ENCODE results near the gene OR2F1. TPM values are rescaled to one million over a fixed set of nuclear protein-coding genes. Genes with fewer than 3 reads are reported as not detected.

OR2F1 gene
- total and polyA plus RNA-seq, 2 experiments from 2014 or later = not detected

DNA sequence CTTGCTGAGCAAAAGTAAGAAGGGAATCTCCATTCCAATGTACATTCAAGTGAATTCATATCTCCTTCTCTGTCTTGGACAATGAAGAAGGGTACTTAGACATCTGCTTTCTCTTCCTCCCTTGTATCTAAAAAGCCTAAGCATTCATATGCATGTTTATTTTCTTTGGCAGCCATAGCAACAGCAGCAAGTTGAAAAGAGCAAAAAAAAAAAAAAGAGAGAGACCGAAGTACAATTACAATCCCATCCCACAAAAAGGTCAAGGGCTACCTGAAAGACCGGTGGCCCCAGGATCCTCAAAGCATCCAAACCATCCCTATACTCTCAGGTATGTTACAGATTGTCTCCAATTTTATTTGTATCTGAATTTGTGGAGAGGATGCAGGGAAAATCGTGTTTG lies 4.1 kb downstream of the OR2F1 start:
- Histone ChIP-seq H3K4me2 (no peak overlapping the region), H3K9me3 (ENCODE audit: low read depth) (no peaks in the 10 kb centered on the region), H3K27me3 (no peaks in the 10 kb centered on the region), H3K4me3 (no peak overlapping the region), H3K27ac (no peak overlapping the region), H2AFZ (no peak overlapping the region), H3K4me1 (ENCODE audit: insufficient read depth) (no peaks in the 10 kb centered on the region), H3K36me3 (replicated peaks; ENCODE audit: insufficient read depth, low read depth) (no peaks in the 10 kb centered on the region), H4K20me1 (ENCODE audit: insufficient read depth, poor library complexity, severe bottlenecking) (no peaks in the 10 kb centered on the region), H3K79me2 (no peaks in the 10 kb centered on the region), H3K9me2 (replicated peaks; ENCODE audit: insufficient read depth) (no peaks in the 10 kb centered on the region)
- WGBS (ENCODE audit: low lambda C conversion rate, missing lambda C conversion rate) = 65% methylated on average over 3 of the region's 3 CpGs
- DNase-seq (ENCODE audit: low spot score) = no peak
- TF ChIP-seq EZH2 (IDR thresholded peaks at IDR 0.05; ENCODE audit: borderline replicate concordance) = no peak
- TF ChIP-seq, protein P1, sequence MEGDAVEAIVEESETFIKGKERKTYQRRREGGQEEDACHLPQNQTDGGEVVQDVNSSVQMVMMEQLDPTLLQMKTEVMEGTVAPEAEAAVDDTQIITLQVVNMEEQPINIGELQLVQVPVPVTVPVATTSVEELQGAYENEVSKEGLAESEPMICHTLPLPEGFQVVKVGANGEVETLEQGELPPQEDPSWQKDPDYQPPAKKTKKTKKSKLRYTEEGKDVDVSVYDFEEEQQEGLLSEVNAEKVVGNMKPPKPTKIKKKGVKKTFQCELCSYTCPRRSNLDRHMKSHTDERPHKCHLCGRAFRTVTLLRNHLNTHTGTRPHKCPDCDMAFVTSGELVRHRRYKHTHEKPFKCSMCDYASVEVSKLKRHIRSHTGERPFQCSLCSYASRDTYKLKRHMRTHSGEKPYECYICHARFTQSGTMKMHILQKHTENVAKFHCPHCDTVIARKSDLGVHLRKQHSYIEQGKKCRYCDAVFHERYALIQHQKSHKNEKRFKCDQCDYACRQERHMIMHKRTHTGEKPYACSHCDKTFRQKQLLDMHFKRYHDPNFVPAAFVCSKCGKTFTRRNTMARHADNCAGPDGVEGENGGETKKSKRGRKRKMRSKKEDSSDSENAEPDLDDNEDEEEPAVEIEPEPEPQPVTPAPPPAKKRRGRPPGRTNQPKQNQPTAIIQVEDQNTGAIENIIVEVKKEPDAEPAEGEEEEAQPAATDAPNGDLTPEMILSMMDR (IDR thresholded peaks at IDR 0.05; ENCODE audit: poor library complexity) = no peak
- TF ChIP-seq EZH2phosphoT487 (IDR thresholded peaks at IDR 0.05; ENCODE audit: low read depth, severe bottlenecking, unreplicated experiment) = no peak

DNA sequence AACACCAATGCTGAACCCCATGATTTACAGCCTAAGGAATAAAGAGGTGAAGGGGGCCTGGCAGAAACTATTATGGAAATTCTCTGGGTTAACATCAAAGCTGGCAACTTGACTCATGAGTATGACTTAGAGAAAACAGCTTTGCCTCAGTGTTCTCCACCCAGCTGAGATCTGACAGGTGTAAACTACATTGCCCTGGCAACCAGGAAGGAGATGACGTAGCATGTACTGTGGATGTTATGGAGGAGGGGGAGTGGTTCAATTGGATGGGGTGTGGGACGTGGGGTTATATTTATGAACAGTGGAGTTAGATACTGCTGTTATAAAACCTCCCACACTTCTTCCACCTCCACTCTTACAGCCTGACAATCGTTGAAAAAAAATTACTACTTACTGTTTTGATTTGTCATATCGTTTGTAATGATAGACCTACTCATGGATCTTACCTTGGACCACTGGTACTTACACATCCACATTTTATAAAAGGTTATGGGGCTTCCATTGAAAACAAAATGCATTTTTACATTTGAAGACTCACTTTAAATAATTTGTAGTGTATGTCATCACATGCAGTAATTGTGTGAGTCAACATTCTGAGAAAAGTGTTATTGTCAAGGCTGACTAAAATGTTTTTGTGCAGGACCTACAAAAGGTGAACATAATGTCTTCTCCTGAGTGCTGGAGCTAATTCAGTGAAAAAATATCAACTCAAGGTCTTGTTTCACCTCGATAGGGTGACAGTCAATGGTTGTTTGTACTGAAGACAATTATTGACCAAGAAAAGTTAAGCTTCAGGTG lies 6.4 kb downstream of the OR2F1 start:
- Histone ChIP-seq H3K27ac (no peak overlapping the region), H4K20me1 (ENCODE audit: insufficient read depth, poor library complexity, severe bottlenecking) (no peaks in the 10 kb centered on the region), H3K4me3 (no peak overlapping the region), H3K4me1 (ENCODE audit: insufficient read depth) (peaks cover 5% of the 10 kb centered on the region), H3K27me3 (no peaks in the 10 kb centered on the region), H3K9me3 (ENCODE audit: low read depth) (no peaks in the 10 kb centered on the region), H3K36me3 (replicated peaks; ENCODE audit: insufficient read depth, low read depth) (no peaks in the 10 kb centered on the region), H3K79me2 (no peaks in the 10 kb centered on the region), H2AFZ (no peak overlapping the region), H3K4me2 (no peak overlapping the region), H3K9me2 (replicated peaks; ENCODE audit: insufficient read depth) (no peaks in the 10 kb centered on the region)
- 77% methylated on average over 5 of the region's 5 CpGs for WGBS (ENCODE audit: low lambda C conversion rate, missing lambda C conversion rate)
- TF ChIP-seq, protein P1 (IDR thresholded peaks at IDR 0.05; ENCODE audit: poor library complexity) = no peak
- no peak for TF ChIP-seq EZH2 (IDR thresholded peaks at IDR 0.05; ENCODE audit: borderline replicate concordance)
- TF ChIP-seq EZH2phosphoT487 (IDR thresholded peaks at IDR 0.05; ENCODE audit: low read depth, severe bottlenecking, unreplicated experiment) = no peak
- no peak for DNase-seq (ENCODE audit: low spot score)

DNA sequence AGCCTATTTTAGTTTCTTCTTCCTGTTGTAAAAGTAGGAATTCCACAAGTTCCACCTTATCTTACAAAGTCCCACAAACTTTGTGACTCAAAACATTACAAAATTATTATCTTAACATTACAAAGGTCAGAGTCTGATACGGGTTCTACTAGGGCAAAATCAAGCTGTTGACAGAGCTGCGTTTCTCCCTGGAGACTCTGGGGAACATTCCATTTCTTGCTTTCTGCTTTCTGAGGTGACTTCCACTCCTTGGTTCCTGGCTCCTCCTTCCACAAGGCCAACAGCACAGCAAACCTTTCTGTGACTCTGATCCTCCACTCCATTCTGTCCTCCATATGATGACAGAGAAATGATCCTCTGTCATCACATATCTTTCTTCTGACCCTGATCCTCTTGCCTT lies 10.6 kb downstream of the OR2F1 start:
- WGBS (ENCODE audit: low lambda C conversion rate, missing lambda C conversion rate) = 29% methylated on average over 2 of the region's 2 CpGs
- Histone ChIP-seq H2AFZ (no peak overlapping the region), H4K20me1 (ENCODE audit: insufficient read depth, poor library complexity, severe bottlenecking) (no peaks in the 10 kb centered on the region), H3K4me2 (no peak overlapping the region), H3K9me3 (ENCODE audit: low read depth) (no peaks in the 10 kb centered on the region), H3K4me3 (no peak overlapping the region), H3K27ac (peak overlapping the region; percentile 84), H3K79me2 (no peaks in the 10 kb centered on the region), H3K36me3 (replicated peaks; ENCODE audit: insufficient read depth, low read depth) (no peaks in the 10 kb centered on the region), H3K4me1 (ENCODE audit: insufficient read depth) (peaks cover 5% of the 10 kb centered on the region), H3K27me3 (no peaks in the 10 kb centered on the region), H3K9me2 (replicated peaks; ENCODE audit: insufficient read depth) (no peaks in the 10 kb centered on the region)
- DNase-seq (ENCODE audit: low spot score) = peak; percentile 65
- TF ChIP-seq, protein P1 (IDR thresholded peaks at IDR 0.05; ENCODE audit: poor library complexity) = no peak
- no peak for TF ChIP-seq EZH2 (IDR thresholded peaks at IDR 0.05; ENCODE audit: borderline replicate concordance)
- no peak for TF ChIP-seq EZH2phosphoT487 (IDR thresholded peaks at IDR 0.05; ENCODE audit: low read depth, severe bottlenecking, unreplicated experiment)
